K562 (cell line): Measurements from ENCODE around the gene MCM5. TPM values are rescaled to one million over a fixed set of nuclear protein-coding genes. Genes with fewer than 3 reads are reported as not detected.
A peak's percentile ranks its signal among the peaks of the same experiment; 100 is the strongest.

Experiments used
- ATAC-seq: fragments of 200-7000 bp; cut with Tn5 transposase; 3 replicates; pipeline ENCODE4 v1.9.1; 2020; ENCODE audit warnings: moderate library complexity
- BruUV-seq: library from RNA; stranded (reverse); fragments of 400-500 nt; replicated peaks from 2 replicates; lab custom pipeline; 2021; lab: Mats Ljungman, UMichigan
- CTCF ChIA-PET: fragments of 300-600 bp; formaldehyde crosslinking; extraction: SDS; loops from one replicate; lab custom pipeline; 2021; ENCODE audit warnings: low intra/inter-chr PET ratio; lab: Yijun Ruan, JAX
- POLR2A ChIA-PET: fragments of 300-600, 350-650 bp; sonication (Branson Sonifier 250); formaldehyde crosslinking; extraction: SDS; loops from one replicate; lab custom pipeline; 2021; ENCODE audit warnings: antibody characterized with exemption, inconsistent platforms; lab: Yijun Ruan, JAX
- DNase-seq, 4 experiments: peaks; one replicate each; pipeline versions ENCODE4 v3.0.0 to v3.0.0-alpha.2; 2011 to 2018; ENCODE audit warnings: low spot score in 3 of 4, mixed read lengths in 3 of 4; ENCODE audit errors: extremely low read depth in 1 of 4
- FAIRE-seq: peaks from 2 replicates; lab custom pipeline; 2011; peaks lifted over from hg19 to GRCh38; lab: Jason Lieb, UNC
- H2AFZ ChIP-seq: 2 replicates; pipeline ENCODE4 v1.6.0; 2011; ENCODE audit warnings: low read depth, low read length, control low read depth, inconsistent platforms
- H3K27ac ChIP-seq: fragments of 200-600 bp; 3 replicates; pipeline ENCODE4 v1.8.0; 2011; ENCODE audit warnings: low read depth, mild to moderate bottlenecking, control low read depth, inconsistent platforms, low read length, moderate library complexity, mixed read lengths; ENCODE audit errors: extremely low read depth
- H3K27me3 ChIP-seq, 2 experiments: fragments of 300-600 bp in 1 of 2; 2 replicates in 1 of 2; 3 replicates in 1 of 2; pipeline versions ENCODE4 v1.6.0 to v1.8.0; 2011; ENCODE audit warnings: inconsistent platforms in 2 of 2, low read length in 2 of 2, mild to moderate bottlenecking in 1 of 2, mixed read lengths in 1 of 2, moderate library complexity in 1 of 2; ENCODE audit not compliant: control insufficient read depth in 2 of 2, insufficient read depth in 2 of 2
- H3K36me3 ChIP-seq: fragments of 300-600 bp; 3 replicates; pipeline ENCODE4 v1.8.0; 2011; ENCODE audit warnings: mild to moderate bottlenecking, low read length, inconsistent platforms; ENCODE audit not compliant: control insufficient read depth, insufficient read depth
- H3K4me1 ChIP-seq, 2 experiments: fragments of 200-600 bp in 1 of 2; replicated peaks in 1 of 2; 2 replicates in 1 of 2; 3 replicates in 1 of 2; pipeline versions ENCODE4 v1.5.1 to v1.8.0; 2011; ENCODE audit warnings: inconsistent platforms in 2 of 2, low read length in 2 of 2, mild to moderate bottlenecking in 1 of 2, mixed read lengths in 1 of 2, moderate library complexity in 1 of 2; ENCODE audit not compliant: control insufficient read depth in 2 of 2, insufficient read depth in 2 of 2
- H3K4me2 ChIP-seq: 2 replicates; pipeline ENCODE4 v1.6.1; 2011; ENCODE audit warnings: low read length, control low read depth, inconsistent platforms, mixed read lengths; ENCODE audit not compliant: insufficient read depth
- H3K4me3 ChIP-seq: fragments of 200-600 bp; sonication (generic), shearing (Covaris generic); 2 replicates; pipeline ENCODE4 v1.5.1; 2016; ENCODE audit warnings: control low read depth, inconsistent platforms
- H3K79me2 ChIP-seq: fragments of 200-600 bp; 3 replicates; pipeline ENCODE4 v1.8.0; 2011; ENCODE audit warnings: low read length, inconsistent platforms; ENCODE audit not compliant: control insufficient read depth, insufficient read depth
- H3K9ac ChIP-seq, 2 experiments: 2 replicates each; pipeline versions ENCODE4 v1.6.0 to v1.6.1; 2011; ENCODE audit warnings: low read depth in 2 of 2, low read length in 2 of 2, control low read depth in 1 of 2, inconsistent platforms in 1 of 2, mild to moderate bottlenecking in 1 of 2, mixed read lengths in 1 of 2; ENCODE audit not compliant: insufficient read depth in 1 of 2
- H3K9me1 ChIP-seq: one replicate; pipeline ENCODE4 v1.6.0; 2011; ENCODE audit warnings: inconsistent platforms, mild to moderate bottlenecking, low read length, moderate library complexity; ENCODE audit not compliant: control insufficient read depth, insufficient read depth
- H3K9me3 ChIP-seq: replicated peaks from 2 replicates; pipeline ENCODE4 v1.5.1; 2011; ENCODE audit warnings: low read depth, low read length, inconsistent platforms; ENCODE audit not compliant: control insufficient read depth, insufficient read depth
- H4K20me1 ChIP-seq: replicated peaks from 2 replicates; pipeline ENCODE4 v1.6.1; 2011; ENCODE audit warnings: low read length, inconsistent platforms, mixed read lengths; ENCODE audit not compliant: control insufficient read depth, insufficient read depth
- CCNT2 ChIP-seq: IDR thresholded peaks from 2 replicates; pipeline ENCODE4 v1.6.1; 2011; ENCODE audit warnings: borderline replicate concordance, low read depth, mild to moderate bottlenecking, moderate library complexity, mixed read lengths, low read length; ENCODE audit not compliant: insufficient read length; ENCODE audit errors: extremely low read depth
- MEIS2 ChIP-seq: fragments of 450-650 bp; IDR thresholded peaks from 2 replicates; pipeline ENCODE4 v1.6.1; 2014; ENCODE audit warnings: mild to moderate bottlenecking; ENCODE audit not compliant: partially characterized antibody
- NELFE ChIP-seq: IDR thresholded peaks from 2 replicates; pipeline ENCODE4 v1.6.1; 2011; ENCODE audit warnings: mild to moderate bottlenecking; ENCODE audit not compliant: insufficient read depth, insufficient read length
- NR3C1 ChIP-seq: sonication (generic); formaldehyde crosslinking; IDR thresholded peaks from 2 replicates; pipeline ENCODE4 v1.8.1; 2022; ENCODE audit warnings: missing genetic modification reagents
- RAD21 ChIP-seq, 2 experiments: fragments of 250-450 bp in 1 of 2; fragments of 450-650 bp in 1 of 2; sonication (Bioruptor Pico) in 1 of 2; formaldehyde crosslinking in 1 of 2; IDR thresholded peaks in 1 of 2; conservative IDR thresholded peaks in 1 of 2; 2 replicates each; pipeline versions ENCODE4 v1.4.0 to v1.8.0; 2020 to 2022; ENCODE audit warnings: mild to moderate bottlenecking in 2 of 2, moderate library complexity in 1 of 2
- RAD51 ChIP-seq: fragments of 450-650 bp; IDR thresholded peaks from 2 replicates; pipeline ENCODE4 v1.7.1; 2016; ENCODE audit warnings: low read depth, mild to moderate bottlenecking, borderline replicate concordance
- RBBP5 ChIP-seq: fragments of 200-600 bp; sonication (generic); IDR thresholded peaks from 2 replicates; pipeline ENCODE4 v1.6.1; 2012; ENCODE audit warnings: borderline replicate concordance, mild to moderate bottlenecking, low read length, control low read depth, inconsistent platforms; ENCODE audit not compliant: insufficient read depth, poor library complexity, severe bottlenecking
- RBFOX2 ChIP-seq: fragments of 200-400 bp; formaldehyde crosslinking; IDR thresholded peaks from 2 replicates; pipeline ENCODE4 v1.6.1; 2017; ENCODE audit warnings: low read depth, mild to moderate bottlenecking, low read length, moderate library complexity
- SIN3A ChIP-seq, 2 experiments: fragments of 150-350 bp in 1 of 2; IDR thresholded peaks; 2 replicates each; pipeline ENCODE4 v1.6.1; 2011 to 2016; ENCODE audit warnings: borderline replicate concordance in 2 of 2, low read depth in 2 of 2, low read length in 2 of 2, mild to moderate bottlenecking in 2 of 2, moderate library complexity in 2 of 2; ENCODE audit not compliant: control insufficient read depth in 1 of 2
- TCF3 ChIP-seq: sonication (generic); formaldehyde crosslinking; IDR thresholded peaks from 2 replicates; pipeline ENCODE4 v1.4.0; 2020; ENCODE audit warnings: mild to moderate bottlenecking, missing genetic modification reagents
- ZNF408 ChIP-seq: fragments of 250-450 bp; sonication (Bioruptor Pico); IDR thresholded peaks from 2 replicates; pipeline ENCODE4 v1.4.0; 2020; ENCODE audit warnings: low read depth, mild to moderate bottlenecking, moderate library complexity
- WGBS: fragments of 100-300 bp; shearing (Covaris generic); methylation state at CpG from one replicate; pipeline ENCODE4 v1.1.6; 2016; ENCODE audit warnings: low coverage, mixed read lengths; ENCODE audit not compliant: insufficient coverage; ENCODE audit errors: missing lambda C conversion rate; 5-methylcytosine and 5-hydroxymethylcytosine counted together
- in situ Hi-C: fragments of 300-500 bp; cut with MboI; formaldehyde crosslinking; loops from 4 replicates; pipeline ENCODE4 v1.15.0; 2018; ENCODE audit warnings: inconsistent platforms, mixed read lengths
- intact Hi-C: fragments of 100-400 bp; cut with micrococcal nuclease; formaldehyde crosslinking; loops from 2 replicates; pipeline ENCODE4 v1.14.2; 2022
- polyA plus RNA-seq, 8 experiments: library from polyadenylated mRNA; depleted of rRNA in 4 of 8; stranded (reverse) in 5 of 8; unstranded in 3 of 8; fragments of >200 nt; fragmentation: Nextera tagmentation in 2 of 8; fragmentation: Illumina TruSeq in 1 of 8; extraction: Ambion mirVana in 2 of 8; extraction: Trizol in 1 of 8; gene quantifications; 2 replicates each; pipeline versions ENCODE4 v1.2.1 to v1.2.3, GENCODE V29; 2011 to 2014; ENCODE audit warnings: inconsistent platforms in 1 of 8, missing spikeins in 1 of 8
- total RNA-seq, 7 experiments: library from RNA; depleted of rRNA in 6 of 7; stranded (reverse); fragments of >200 nt in 6 of 7; fragmentation: Illumina TruSeq in 2 of 7; extraction: Trizol in 2 of 7; gene quantifications; 2 replicates each; pipeline versions ENCODE4 v1.2.1 to v1.2.3, GENCODE V29; 2011 to 2021; ENCODE audit warnings: low replicate concordance in 1 of 7
- TF ChIP-seq, protein P1 (sequence below): sonication (generic); formaldehyde crosslinking; IDR thresholded peaks from 2 replicates; pipeline ENCODE4 v1.8.1; 2023; ENCODE audit warnings: mild to moderate bottlenecking, missing genetic modification reagents

The MCM5 gene
- total and polyA plus RNA-seq, 9 of the 15 experiments (the other 6 are each of a cell fraction or from before 2014, with no cell fraction given): 5.6 to 180 (median 66.1) TPM

DNA sequence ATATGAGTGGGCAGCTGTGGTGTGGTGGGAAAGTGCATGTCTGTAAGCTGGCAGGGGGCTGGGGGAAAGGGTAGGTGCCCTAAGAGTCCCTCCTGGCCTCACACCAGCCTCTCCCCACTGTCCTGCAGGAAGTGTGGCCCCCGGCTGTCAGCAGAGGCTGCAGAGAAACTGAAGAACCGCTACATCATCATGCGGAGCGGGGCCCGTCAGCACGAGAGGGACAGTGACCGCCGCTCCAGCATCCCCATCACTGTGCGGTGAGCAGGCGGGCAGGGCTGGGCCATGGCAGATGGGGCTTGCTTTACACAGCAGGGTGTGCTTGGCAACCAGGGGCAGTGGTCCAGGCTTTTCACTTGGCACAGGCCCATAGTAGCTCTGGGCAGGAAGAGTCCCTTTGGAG lies 19.8 kb downstream of the MCM5 start:
- H4K20me1 ChIP-seq: no peaks in the 10 kb centered on the region; the same call in 1 of the 2 replicates
- no peak overlapping the region for H2AFZ ChIP-seq
- no peak overlapping the region for H3K4me2 ChIP-seq
- ChIA-PET POLR2A (interaction anchor here (1.3 to 5.8 kb wide), 3 partner anchors 8 to 17 kb away, joined by 3 to 26 read pairs (median 8); no protein-coding TSS in a partner anchor), CTCF (no interaction called here)
- H3K4me3 ChIP-seq: no peak overlapping the region
- 100% methylated on average over 2 of the region's 10 CpGs for WGBS
- no peak for DNase-seq
- no peak overlapping the region for H3K27ac ChIP-seq
- no TSS peak for BruUV-seq
- ATAC-seq: no peak
- H3K27me3 ChIP-seq: no peaks in the 10 kb centered on the region
- no peak for FAIRE-seq
- H3K36me3 ChIP-seq: peaks cover 96% of the 10 kb centered on the region; the same call in 2 of the 3 replicates
- TF ChIP-seq CCNT2 (no peak), ZNF408 (no peak), SIN3A (IDR thresholded peaks at IDR 0.05; ENCODE audit: borderline replicate concordance in 2 of 2, control insufficient read depth in 1 of 2, low read depth in 2 of 2, low read length in 2 of 2) (no peak)
- no peaks in the 10 kb centered on the region for H3K79me2 ChIP-seq
- no peaks in the 10 kb centered on the region for H3K9me3 ChIP-seq
- no peaks in the 10 kb centered on the region for H3K9me1 ChIP-seq
- no peak overlapping the region for H3K9ac ChIP-seq
- intact Hi-C loops (no loop called here), in situ Hi-C loops (no loop called here)
- H3K4me1 ChIP-seq: peaks cover 0 to 3% of the 10 kb centered on the region in 2 experiments; a peak in 1 of 5 replicates

DNA sequence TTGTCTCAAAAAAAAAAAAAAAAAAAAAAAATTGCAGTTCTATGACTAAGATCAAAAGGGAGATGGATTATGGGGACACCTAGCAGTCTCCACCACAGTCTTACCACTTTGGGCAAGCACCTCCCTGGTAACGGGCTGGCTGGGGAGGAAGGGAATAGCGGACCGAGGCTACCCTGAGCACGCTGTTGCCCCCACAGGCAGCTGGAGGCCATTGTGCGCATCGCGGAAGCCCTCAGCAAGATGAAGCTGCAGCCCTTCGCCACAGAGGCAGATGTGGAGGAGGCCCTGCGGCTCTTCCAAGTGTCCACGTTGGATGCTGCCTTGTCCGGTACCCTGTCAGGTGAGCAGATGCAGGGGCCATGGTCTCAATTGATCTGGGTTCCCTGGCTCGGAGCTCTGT lies 21.2 kb downstream of the MCM5 start:
- Histone ChIP-seq H3K9me1 (no peaks in the 10 kb centered on the region), H3K27me3 (no peaks in the 10 kb centered on the region), H4K20me1 (no peaks in the 10 kb centered on the region; the same call in 1 of the 2 replicates), H3K27ac (no peak overlapping the region), H3K9me3 (no peaks in the 10 kb centered on the region), H3K4me1 (peaks cover 0 to 3% of the 10 kb centered on the region in 2 experiments; a peak in 2 of 5 replicates), H3K4me2 (no peak overlapping the region), H3K4me3 (no peak overlapping the region), H3K79me2 (no peaks in the 10 kb centered on the region), H2AFZ (no peak overlapping the region), H3K36me3 (peaks cover 94% of the 10 kb centered on the region; the same call in 2 of the 3 replicates), H3K9ac (no peak overlapping the region)
- DNase-seq (no peak), ATAC-seq (no peak; the same call in 2 of the 3 replicates), FAIRE-seq (no peak)
- in situ Hi-C loops: no loop called here
- POLR2A ChIA-PET: interaction anchor here (1.1 to 5.8 kb wide), 4 partner anchors 8 to 18 kb away, joined by 3 to 26 read pairs (median 3); no protein-coding TSS in a partner anchor
- BruUV-seq: no TSS peak
- WGBS: 93% methylated on average over 3 of the region's 12 CpGs
- intact Hi-C loops: no loop called here
- CTCF ChIA-PET: no interaction called here
- TF ChIP-seq, protein P1, sequence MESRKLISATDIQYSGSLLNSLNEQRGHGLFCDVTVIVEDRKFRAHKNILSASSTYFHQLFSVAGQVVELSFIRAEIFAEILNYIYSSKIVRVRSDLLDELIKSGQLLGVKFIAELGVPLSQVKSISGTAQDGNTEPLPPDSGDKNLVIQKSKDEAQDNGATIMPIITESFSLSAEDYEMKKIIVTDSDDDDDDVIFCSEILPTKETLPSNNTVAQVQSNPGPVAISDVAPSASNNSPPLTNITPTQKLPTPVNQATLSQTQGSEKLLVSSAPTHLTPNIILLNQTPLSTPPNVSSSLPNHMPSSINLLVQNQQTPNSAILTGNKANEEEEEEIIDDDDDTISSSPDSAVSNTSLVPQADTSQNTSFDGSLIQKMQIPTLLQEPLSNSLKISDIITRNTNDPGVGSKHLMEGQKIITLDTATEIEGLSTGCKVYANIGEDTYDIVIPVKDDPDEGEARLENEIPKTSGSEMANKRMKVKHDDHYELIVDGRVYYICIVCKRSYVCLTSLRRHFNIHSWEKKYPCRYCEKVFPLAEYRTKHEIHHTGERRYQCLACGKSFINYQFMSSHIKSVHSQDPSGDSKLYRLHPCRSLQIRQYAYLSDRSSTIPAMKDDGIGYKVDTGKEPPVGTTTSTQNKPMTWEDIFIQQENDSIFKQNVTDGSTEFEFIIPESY (CRISPR knock-in tag): peak; percentile 87
- TF ChIP-seq RBBP5: no peak
- no peak for TF ChIP-seq NR3C1 (CRISPR knock-in tag)
- no peak for TF ChIP-seq RAD21 (CRISPR knock-in tag; conservative IDR thresholded peaks at IDR 0.05 in 1 of 2, IDR thresholded peaks at IDR 0.05 in 1 of 2)
- TF ChIP-seq MEIS2: no peak
- TF ChIP-seq NELFE: no peak
- peak; percentile 15; the same call in 1 of the 2 replicates for TF ChIP-seq RBFOX2
- no peak for TF ChIP-seq RAD51
- no peak for TF ChIP-seq TCF3 (CRISPR knock-in tag)
